GM13977 (cell line): Measurements from ENCODE around the gene DIAPH2.

ENCODE experiments used
- DNase-seq: peaks from one replicate; pipeline ENCODE4 v3.0.0; 2012; ENCODE audit warnings: low spot score
- in situ Hi-C: fragments of 300-500 bp; cut with MboI; formaldehyde crosslinking; loops from one replicate; pipeline ENCODE4 v1.12.0; 2022; ENCODE audit warnings: low sequenced_read_pairs, low pct_unique_long_range_greater_than_20kb, mixed read lengths, inconsistent platforms; ENCODE audit not compliant: unreplicated experiment
- TF ChIP-seq, protein P1 (sequence below): IDR thresholded peaks from 2 replicates; pipeline ENCODE4 v1.5.1; 2012; ENCODE audit warnings: mild to moderate bottlenecking, control low read depth; ENCODE audit not compliant: insufficient read depth; ENCODE audit errors: extremely low read depth, missing control alignments

Gene DIAPH2

DNA sequence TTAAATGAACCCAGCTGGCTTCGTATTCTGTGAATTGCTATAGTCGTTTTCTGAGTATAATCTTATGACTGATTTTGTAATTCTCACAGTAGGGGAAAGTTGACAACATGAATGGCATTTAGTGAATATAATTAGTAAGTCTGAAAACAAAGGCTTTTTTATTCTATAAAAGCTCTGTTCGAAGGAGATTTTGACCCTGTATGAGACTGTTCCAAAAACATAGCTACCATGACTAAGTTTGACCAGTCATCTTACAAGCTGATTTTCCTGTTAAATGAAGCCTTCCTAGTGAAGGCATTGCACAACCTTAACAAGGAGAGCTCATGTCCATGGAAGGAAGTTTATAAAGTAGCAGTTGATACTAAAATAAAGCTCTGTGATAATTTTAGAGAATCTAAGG is 441.4 kb downstream of the DIAPH2 start:
- no peak for DNase-seq
- in situ Hi-C loops: no loop called here
- TF ChIP-seq, protein P1, sequence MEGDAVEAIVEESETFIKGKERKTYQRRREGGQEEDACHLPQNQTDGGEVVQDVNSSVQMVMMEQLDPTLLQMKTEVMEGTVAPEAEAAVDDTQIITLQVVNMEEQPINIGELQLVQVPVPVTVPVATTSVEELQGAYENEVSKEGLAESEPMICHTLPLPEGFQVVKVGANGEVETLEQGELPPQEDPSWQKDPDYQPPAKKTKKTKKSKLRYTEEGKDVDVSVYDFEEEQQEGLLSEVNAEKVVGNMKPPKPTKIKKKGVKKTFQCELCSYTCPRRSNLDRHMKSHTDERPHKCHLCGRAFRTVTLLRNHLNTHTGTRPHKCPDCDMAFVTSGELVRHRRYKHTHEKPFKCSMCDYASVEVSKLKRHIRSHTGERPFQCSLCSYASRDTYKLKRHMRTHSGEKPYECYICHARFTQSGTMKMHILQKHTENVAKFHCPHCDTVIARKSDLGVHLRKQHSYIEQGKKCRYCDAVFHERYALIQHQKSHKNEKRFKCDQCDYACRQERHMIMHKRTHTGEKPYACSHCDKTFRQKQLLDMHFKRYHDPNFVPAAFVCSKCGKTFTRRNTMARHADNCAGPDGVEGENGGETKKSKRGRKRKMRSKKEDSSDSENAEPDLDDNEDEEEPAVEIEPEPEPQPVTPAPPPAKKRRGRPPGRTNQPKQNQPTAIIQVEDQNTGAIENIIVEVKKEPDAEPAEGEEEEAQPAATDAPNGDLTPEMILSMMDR: no peak

DNA sequence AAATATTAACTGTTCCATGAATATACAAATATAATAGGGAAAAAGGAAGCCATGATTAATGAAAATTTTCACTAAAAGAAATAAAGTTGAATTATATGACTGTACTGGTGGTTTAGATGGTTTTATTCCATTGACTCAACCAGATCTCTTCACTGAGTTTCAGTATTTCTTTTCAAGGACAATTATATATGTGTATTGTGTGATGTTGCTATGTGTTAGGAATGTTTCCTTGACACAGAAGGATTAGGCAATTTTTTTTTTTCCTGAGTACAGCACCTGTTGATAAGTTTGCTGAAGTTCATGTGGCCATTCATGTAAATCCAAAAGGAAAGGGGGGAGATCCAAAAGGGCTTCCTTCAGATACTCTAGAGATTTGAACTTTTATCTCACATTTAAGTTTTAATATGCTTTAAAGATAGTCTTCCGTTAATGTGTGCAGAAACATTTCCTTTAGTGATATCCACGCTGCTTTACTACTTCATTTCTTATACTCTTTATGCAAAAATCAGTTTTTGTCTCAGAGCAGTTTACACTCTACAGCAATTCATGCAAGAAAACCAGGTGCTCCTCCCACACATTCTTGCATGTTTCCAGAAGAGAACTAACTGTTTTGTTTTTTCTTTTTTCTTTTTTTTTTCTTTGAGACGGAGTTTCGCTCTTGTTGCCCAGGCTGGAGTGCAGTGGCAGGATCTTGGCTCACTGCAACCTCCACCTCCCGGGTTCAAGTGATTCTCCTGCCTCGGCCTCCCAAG is 448.2 kb downstream of the DIAPH2 start:
- in situ Hi-C loops: no loop called here
- TF ChIP-seq, protein P1: no peak
- peak; percentile 9 for DNase-seq

DNA sequence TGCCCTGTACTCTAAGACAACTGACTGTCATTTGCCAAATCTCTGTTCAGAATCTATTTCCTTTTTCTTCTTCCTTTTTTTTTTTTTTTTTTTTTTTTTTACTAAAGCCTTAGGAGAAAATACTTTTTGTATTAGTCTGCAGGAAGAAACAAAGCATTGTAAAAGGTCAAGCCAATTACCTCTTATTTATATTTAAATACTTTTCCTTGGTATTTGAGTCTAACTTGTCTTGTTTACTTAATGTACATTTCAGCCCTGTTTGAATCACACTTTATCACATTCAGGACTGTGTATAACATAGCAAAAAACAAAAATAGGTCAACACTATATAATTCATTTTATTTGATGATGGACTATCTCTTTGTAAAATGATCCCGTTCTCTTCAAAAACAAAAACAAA is 461.3 kb downstream of the DIAPH2 start:
- TF ChIP-seq, protein P1: no peak
- no peak for DNase-seq
- in situ Hi-C loops: no loop called here

DNA sequence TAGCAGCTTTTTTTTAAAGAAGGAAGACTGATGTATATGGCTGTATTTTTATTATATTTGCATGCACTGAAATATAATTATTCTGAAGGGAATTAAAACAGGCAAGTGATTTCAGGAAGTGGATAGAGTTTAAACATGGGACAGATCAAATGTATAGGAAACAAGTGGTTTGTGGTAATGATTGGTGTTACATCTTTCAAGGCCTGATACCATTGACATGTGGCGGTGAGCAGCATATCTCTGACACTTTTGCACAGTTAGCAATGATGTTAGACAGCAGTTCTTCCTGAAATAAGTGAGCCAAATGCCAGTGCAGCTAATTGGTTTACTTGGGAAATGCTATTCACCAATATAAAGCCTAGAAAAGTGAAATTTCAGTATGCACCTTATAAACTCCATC is 471.2 kb downstream of the DIAPH2 start:
- TF ChIP-seq, protein P1: no peak
- no peak for DNase-seq
- in situ Hi-C loops: no loop called here

DNA sequence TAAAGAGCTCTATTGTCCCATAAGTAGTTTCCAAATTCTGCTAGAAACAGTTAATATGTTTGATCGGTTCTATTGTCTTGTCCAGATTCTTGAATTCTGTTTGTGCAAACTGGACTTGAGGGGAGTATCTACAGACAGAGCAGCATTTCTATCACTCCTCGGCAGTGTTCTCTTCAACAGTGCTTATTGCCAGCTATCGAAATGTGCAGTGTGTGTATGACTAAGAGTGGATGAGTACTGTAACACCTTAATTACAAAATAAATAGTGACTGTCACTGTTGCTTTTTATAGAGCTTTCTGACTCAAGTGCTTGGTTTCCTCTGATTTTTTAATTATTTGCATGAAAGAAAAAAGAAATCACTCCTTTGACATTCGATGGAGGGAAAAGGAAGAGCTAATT is 473.6 kb downstream of the DIAPH2 start:
- DNase-seq: no peak
- in situ Hi-C loops: no loop called here
- TF ChIP-seq, protein P1: no peak

DNA sequence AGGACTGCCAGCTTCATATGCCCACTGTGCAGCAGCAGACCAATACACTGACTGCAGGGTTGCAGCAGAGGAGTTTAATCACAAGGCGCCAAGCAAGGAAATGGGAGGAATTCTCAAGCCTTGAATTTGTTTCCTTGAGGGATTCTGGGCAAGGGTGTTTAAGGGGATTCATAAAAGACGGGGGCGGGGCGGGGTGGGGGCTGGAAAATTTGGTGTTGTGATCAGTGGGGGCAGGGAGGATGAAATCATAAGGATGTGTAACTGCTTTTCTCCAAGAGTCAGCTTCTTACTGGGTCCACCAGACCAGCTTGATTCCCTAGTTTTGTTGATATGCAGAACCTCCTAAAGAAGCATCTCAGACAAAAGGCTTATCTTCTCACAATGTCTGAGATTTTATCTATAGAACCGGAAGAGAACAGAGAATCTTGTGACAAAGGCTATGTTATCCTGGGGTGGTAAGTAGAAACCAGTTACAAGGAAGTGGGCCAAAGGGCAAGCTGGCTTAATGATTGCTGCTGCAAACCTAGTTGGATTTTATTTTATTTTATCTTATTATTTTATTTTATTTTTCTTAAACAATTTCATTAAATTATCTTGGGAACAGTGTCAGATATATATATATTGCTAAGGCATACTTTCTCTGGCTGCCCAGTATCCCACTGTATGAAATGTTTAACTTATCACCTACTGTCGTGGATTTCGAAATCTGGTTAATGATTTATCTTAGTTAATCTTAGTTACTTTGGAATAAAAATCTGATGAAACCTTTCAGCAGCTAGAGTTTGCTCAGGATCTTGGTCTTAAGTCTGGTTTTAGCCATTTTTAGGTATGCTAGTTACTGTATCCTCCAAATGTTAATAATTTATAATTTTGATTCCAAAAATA is 475.5 kb downstream of the DIAPH2 start:
- in situ Hi-C loops: no loop called here
- no peak for DNase-seq
- TF ChIP-seq, protein P1: no peak
